ENCODE results near the gene TSFM.

- no peak for TF ChIP-seq CTCF (IDR thresholded peaks at IDR 0.05 in 4 of 5, conservative IDR thresholded peaks at IDR 0.05 in 1 of 5)
- no peak for TF ChIP-seq POLR2A (IDR thresholded peaks at IDR 0.05)
These were observed 43.2 kb upstream of the TSFM start for GRCh38 chr12:57739387-57739786.
